IMR-90 (cell line): ENCODE measurements around the gene B3GLCT. TPM values are rescaled to one million over a fixed set of nuclear protein-coding genes. Genes with fewer than 3 reads are reported as not detected.

Experiments used
- ATAC-seq: fragments of 200-7000 bp; cut with Tn5 transposase; 2 replicates; pipeline ENCODE4 v1.9.1; 2020; ENCODE audit warnings: low read depth, mild to moderate bottlenecking, moderate library complexity
- Bru-seq: library from RNA; stranded (reverse); fragments of 400-500 nt; gene quantifications from one replicate; lab custom pipeline; 2021; lab: Mats Ljungman, UMichigan
- BruChase-seq, 2 experiments: library from RNA; stranded (reverse); fragments of 400-500 nt; gene quantifications; one replicate each; lab custom pipeline; 2021; lab: Mats Ljungman, UMichigan
- BruUV-seq: library from RNA; stranded (reverse); fragments of 400-500 nt; replicated peaks from 2 replicates; lab custom pipeline; 2021; lab: Mats Ljungman, UMichigan
- CTCF ChIA-PET: fragments of 300-600 bp; formaldehyde crosslinking; extraction: SDS; loops from one replicate; lab custom pipeline; 2021; ENCODE audit warnings: antibody characterized with exemption; lab: Yijun Ruan, JAX
- POLR2A ChIA-PET: fragments of 300-600 bp; sonication (Branson Sonifier 250); formaldehyde crosslinking; loops from one replicate; lab custom pipeline; 2022; ENCODE audit warnings: antibody characterized with exemption; ENCODE audit not compliant: unreplicated experiment; lab: Charles Lee
- DNase-seq: peaks from one replicate; pipeline ENCODE4 v3.0.0; 2013
- H2AFZ ChIP-seq: replicated peaks from 2 replicates; pipeline ENCODE3; 2013; ENCODE audit warnings: low read length, mild to moderate bottlenecking; ENCODE audit not compliant: poor library complexity
- H2AK5ac ChIP-seq: 2 replicates; pipeline ENCODE4 v1.6.1; 2013; ENCODE audit warnings: low read depth, low read length, inconsistent platforms
- H2AK9ac ChIP-seq: replicated peaks from 2 replicates; pipeline ENCODE3; 2013; ENCODE audit warnings: mild to moderate bottlenecking, low read depth, low read length, moderate library complexity; ENCODE audit not compliant: poor library complexity
- H2BK120ac ChIP-seq: 2 replicates; pipeline ENCODE4 v1.6.1; 2013; ENCODE audit warnings: low read depth, low read length, inconsistent platforms
- H2BK15ac ChIP-seq: 3 replicates; pipeline ENCODE4 v1.6.1; 2013; ENCODE audit warnings: low read depth, low read length, inconsistent platforms
- H2BK20ac ChIP-seq: 2 replicates; pipeline ENCODE4 v1.6.1; 2013; ENCODE audit warnings: low read depth, mild to moderate bottlenecking, inconsistent platforms, low read length, moderate library complexity
- H2BK5ac ChIP-seq: 2 replicates; pipeline ENCODE4 v1.6.1; 2013; ENCODE audit warnings: mild to moderate bottlenecking, low read depth, low read length, inconsistent platforms; ENCODE audit not compliant: poor library complexity, severe bottlenecking
- H3K14ac ChIP-seq: replicated peaks from 2 replicates; pipeline ENCODE4 v1.6.1; 2013; ENCODE audit warnings: low read depth, low read length, inconsistent platforms
- H3K18ac ChIP-seq: 2 replicates; pipeline ENCODE4 v1.6.1; 2013; ENCODE audit warnings: low read depth, low read length, control low read depth
- H3K23ac ChIP-seq: 2 replicates; pipeline ENCODE4 v1.6.1; 2013; ENCODE audit warnings: low read depth, low read length, inconsistent platforms
- H3K27ac ChIP-seq: 2 replicates; pipeline ENCODE4 v1.5.1; 2013; ENCODE audit warnings: mild to moderate bottlenecking, control low read depth, low read length; ENCODE audit not compliant: insufficient read depth
- H3K27me3 ChIP-seq: 2 replicates; pipeline ENCODE4 v1.6.1; 2013; ENCODE audit warnings: low read length; ENCODE audit not compliant: control insufficient read depth, insufficient read depth
- H3K36me3 ChIP-seq: 2 replicates; pipeline ENCODE4 v1.6.1; 2013; ENCODE audit warnings: low read length, mixed read lengths; ENCODE audit not compliant: control insufficient read depth, insufficient read depth
- H3K4ac ChIP-seq: 2 replicates; pipeline ENCODE4 v1.6.1; 2013; ENCODE audit warnings: low read depth, low read length, inconsistent platforms
- H3K4me1 ChIP-seq: 2 replicates; pipeline ENCODE4 v1.6.1; 2013; ENCODE audit warnings: low read length, mixed read lengths; ENCODE audit not compliant: control insufficient read depth, insufficient read depth
- H3K4me2 ChIP-seq: 2 replicates; pipeline ENCODE4 v1.6.1; 2013; ENCODE audit warnings: low read depth, mild to moderate bottlenecking, control low read depth, low read length, moderate library complexity
- H3K4me3 ChIP-seq: 2 replicates; pipeline ENCODE4 v1.5.1; 2013; ENCODE audit warnings: low read depth, mild to moderate bottlenecking, control low read depth, low read length, moderate library complexity; ENCODE audit not compliant: insufficient read depth
- H3K56ac ChIP-seq: 2 replicates; pipeline ENCODE4 v1.6.1; 2013; ENCODE audit warnings: low read length, inconsistent platforms; ENCODE audit not compliant: insufficient read depth; ENCODE audit errors: extremely low read depth
- H3K79me1 ChIP-seq, 2 experiments: 2 replicates each; pipeline ENCODE4 v1.6.1; 2013; ENCODE audit warnings: low read length in 2 of 2, inconsistent platforms in 1 of 2, low read depth in 1 of 2
- H3K9ac ChIP-seq: 2 replicates; pipeline ENCODE4 v1.6.1; 2013; ENCODE audit warnings: low read depth, low read length, control low read depth
- H3K9me1 ChIP-seq: 2 replicates; pipeline ENCODE4 v1.6.1; 2013; ENCODE audit warnings: low read length, inconsistent platforms; ENCODE audit not compliant: insufficient read depth
- H3K9me3 ChIP-seq: 2 replicates; pipeline ENCODE4 v1.6.1; 2013; ENCODE audit warnings: low read length; ENCODE audit not compliant: control insufficient read depth, insufficient read depth
- H4K20me1 ChIP-seq: 2 replicates; pipeline ENCODE4 v1.6.1; 2013; ENCODE audit warnings: low read length, inconsistent platforms; ENCODE audit not compliant: insufficient read depth
- H4K5ac ChIP-seq: 2 replicates; pipeline ENCODE4 v1.6.1; 2013; ENCODE audit warnings: mild to moderate bottlenecking, low read depth, low read length, control low read depth
- H4K8ac ChIP-seq, 2 experiments: 2 replicates each; pipeline ENCODE4 v1.6.1; 2013; ENCODE audit warnings: low read depth in 2 of 2, low read length in 2 of 2, control low read depth in 1 of 2, inconsistent platforms in 1 of 2
- H4K91ac ChIP-seq: 2 replicates; pipeline ENCODE4 v1.6.1; 2013; ENCODE audit warnings: low read depth, low read length, inconsistent platforms; ENCODE audit not compliant: insufficient read depth
- CEBPB ChIP-seq: IDR thresholded peaks from 2 replicates; pipeline ENCODE4 v1.6.1; 2012; ENCODE audit warnings: low read depth, low read length, improper control_type of control experiment
- CHD1 ChIP-seq: IDR thresholded peaks from 2 replicates; pipeline ENCODE4 v1.6.1; 2012; ENCODE audit warnings: low read depth, low read length, improper control_type of control experiment
- ELK1 ChIP-seq: fragments of 150-350 bp; IDR thresholded peaks from 2 replicates; pipeline ENCODE4 v1.6.1; 2016; ENCODE audit warnings: low read depth, mild to moderate bottlenecking, low read length, moderate library complexity, borderline replicate concordance
- FOS ChIP-seq: fragments of 150-350 bp; IDR thresholded peaks from 2 replicates; pipeline ENCODE4 v1.6.1; 2016; ENCODE audit warnings: low read depth, low read length
- MAFK ChIP-seq: IDR thresholded peaks from 2 replicates; pipeline ENCODE4 v1.6.1; 2012; ENCODE audit warnings: low read depth, low read length, improper control_type of control experiment
- MAZ ChIP-seq: IDR thresholded peaks from 2 replicates; pipeline ENCODE4 v1.6.1; 2012; ENCODE audit warnings: low read depth, mild to moderate bottlenecking, low read length, improper control_type of control experiment, moderate library complexity, borderline replicate concordance
- MXI1 ChIP-seq: IDR thresholded peaks from 2 replicates; pipeline ENCODE4 v1.6.1; 2012; ENCODE audit warnings: low read depth, mild to moderate bottlenecking, low read length, moderate library complexity, borderline replicate concordance
- NFE2L2 ChIP-seq: fragments of 150-350 bp; IDR thresholded peaks from 2 replicates; pipeline ENCODE4 v1.6.1; 2016; ENCODE audit warnings: low read depth, mild to moderate bottlenecking, low read length
- RAD21 ChIP-seq: IDR thresholded peaks from 2 replicates; pipeline ENCODE4 v1.6.1; 2012; ENCODE audit warnings: low read length, improper control_type of control experiment
- RCOR1 ChIP-seq: IDR thresholded peaks from 2 replicates; pipeline ENCODE4 v1.6.1; 2012; ENCODE audit warnings: mild to moderate bottlenecking, low read length, improper control_type of control experiment; ENCODE audit not compliant: insufficient replicate concordance
- RFX5 ChIP-seq: IDR thresholded peaks from 2 replicates; pipeline ENCODE4 v1.8.0; 2012; ENCODE audit warnings: low read depth, mild to moderate bottlenecking, low read length, moderate library complexity
- SMC3 ChIP-seq: fragments of 150-350 bp; IDR thresholded peaks from 2 replicates; pipeline ENCODE4 v1.6.1; 2016; ENCODE audit warnings: low read depth, mild to moderate bottlenecking, antibody characterized with exemption, low read length, moderate library complexity
- WGBS, 2 experiments: methylation state at CpG; one replicate each; pipeline versions ENCODE4 v1.1.5 to v1.1.7; 2013; ENCODE audit warnings: missing lambda C conversion rate in 2 of 2; ENCODE audit not compliant: insufficient read length in 1 of 2; ENCODE audit errors: extremely low coverage in 2 of 2; 5-methylcytosine and 5-hydroxymethylcytosine counted together
- dilution Hi-C: fragments of 300-500 bp; cut with HindIII; formaldehyde crosslinking; loops from one replicate; pipeline ENCODE4 v1.14.3; 2018; ENCODE audit warnings: low sequenced_read_pairs; ENCODE audit not compliant: unreplicated experiment
- in situ Hi-C: fragments of 300-500 bp; cut with MboI; formaldehyde crosslinking; loops from 3 replicates; pipeline ENCODE4 v1.14.3; 2019; ENCODE audit warnings: low sequenced_read_pairs, inconsistent platforms, mixed read lengths
- intact Hi-C: fragments of 100-400 bp; cut with micrococcal nuclease; formaldehyde crosslinking; loops from 2 replicates; pipeline ENCODE4 v1.10.0; 2022
- long read RNA-seq: library from polyadenylated mRNA; unstranded; transcript quantifications from one replicate; pipeline ENCODE4 v2.0.0, GENCODE V29; 2021; ENCODE audit not compliant: unreplicated experiment
- polyA plus RNA-seq, 3 experiments: library from polyadenylated mRNA; depleted of rRNA; stranded (reverse); fragments of >200 nt; gene quantifications; 2 replicates each; pipeline ENCODE4 v1.2.3, GENCODE V29; 2012; ENCODE audit warnings: low replicate concordance in 1 of 3
- total RNA-seq: library from RNA; depleted of rRNA; stranded (reverse); fragments of >200 nt; gene quantifications from 2 replicates; pipeline ENCODE4 v1.2.3, GENCODE V29; 2012; rRNA removed

Gene B3GLCT
- 4.5 and 5.8 TPM in 2 replicates for total RNA-seq
- 1.7 and 2.0 TPM in 2 replicates for polyA plus RNA-seq (2012; rRNA removed)
- 0.51 and 0.70 TPM in 2 replicates for polyA plus RNA-seq (2012; cell fraction: cytosol; rRNA removed)
- 0.20 and 1.0 TPM in 2 replicates for polyA plus RNA-seq (2012; cell fraction: nucleus; rRNA removed; ENCODE audit: low replicate concordance)
- percentile 43 among the genes with signal in this experiment for Bru-seq, nascent RNA
- percentile 40 among the genes with signal in this experiment for BruChase-seq, experiment 1, labeled RNA remaining after a 6-hour chase
- BruChase-seq, experiment 2, labeled RNA remaining after a 2-hour chase: percentile 41 among the genes with signal in this experiment
- long read RNA-seq, full-length matches to known transcripts: 2 of 5 reads
- long read RNA-seq, partial matches to known transcripts: 2 of 5 reads
- long read RNA-seq, other reads (novel, unspliced or antisense): 1 of 5 reads

DNA sequence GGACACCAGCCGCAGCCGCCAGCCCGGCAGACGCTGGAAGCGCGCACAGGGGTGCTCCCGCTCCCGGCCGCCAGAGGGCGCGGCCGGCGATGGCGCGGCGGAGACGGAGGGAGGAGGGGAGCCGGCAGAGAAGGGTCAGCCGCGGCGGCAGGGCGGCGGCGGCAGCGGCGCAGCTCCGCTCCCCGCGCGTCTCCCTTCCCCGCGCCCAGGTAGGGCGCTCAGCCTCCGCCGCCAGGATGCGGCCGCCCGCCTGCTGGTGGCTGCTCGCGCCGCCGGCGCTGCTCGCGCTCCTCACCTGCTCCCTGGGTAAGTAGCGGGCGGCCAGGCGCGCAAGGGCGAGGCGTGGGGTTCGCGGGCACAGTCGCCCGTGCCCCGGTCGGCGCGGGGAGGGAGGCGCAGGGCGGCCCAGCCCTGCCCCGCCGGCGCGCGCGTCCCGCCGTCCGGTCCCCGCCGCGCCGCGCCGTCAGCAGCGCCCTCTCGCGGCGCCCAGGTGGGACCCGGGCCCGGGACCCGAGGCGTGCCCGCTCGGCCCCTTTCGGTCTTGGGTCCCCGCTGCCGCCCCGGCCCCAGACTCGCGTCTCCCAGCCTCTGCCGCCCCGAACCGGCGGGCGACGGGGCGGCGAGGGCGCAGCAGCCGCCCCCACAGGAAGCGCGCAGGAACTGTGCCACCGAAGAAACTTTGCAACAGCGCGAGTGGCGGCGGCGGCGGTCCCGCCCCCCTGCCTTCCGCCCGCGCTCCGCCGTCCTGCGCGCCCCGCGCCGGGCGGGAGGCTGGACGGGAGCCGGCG lies at the start of gene B3GLCT:
Gene B3GLCT (plus strand): TSS at position 127 of the 788 bp plus-strand sequence. CDS start 110 bp downstream, at position 237.
- no TSS peak for BruUV-seq
- Histone ChIP-seq H2BK20ac (no peak within 1 kb of the TSS), H3K9me1 (peaks cover 17% of the 10 kb centered on the region), H4K20me1 (0 out of 2 replicates have a peak, but pooled peaks cover 3% of the 10 kb centered on the region), H4K8ac (peak within 1 kb of the TSS in 1 of 2 experiments; percentile 67; a peak in 1 of 4 replicates), H3K9me3 (no peaks in the 10 kb centered on the region), H4K5ac (no peak within 1 kb of the TSS), H3K56ac (0 out of 2 replicates have a peak within 1 kb of the TSS, but pooled peaks have one; percentile 32), H3K4me3 (peak within 1 kb of the TSS; percentile 93), H2BK15ac (no peak within 1 kb of the TSS), H2AK5ac (0 out of 2 replicates have a peak within 1 kb of the TSS, but pooled peaks have one; percentile 82), H2AFZ (peak within 1 kb of the TSS; percentile 96), H2BK5ac (peak within 1 kb of the TSS; percentile 84), H3K4me2 (peak within 1 kb of the TSS; percentile 89), H3K18ac (no peak within 1 kb of the TSS), H3K27ac (peak within 1 kb of the TSS; percentile 80), H3K79me1 (peaks cover 15 to 36% of the 10 kb centered on the region in 2 experiments), H3K23ac (peak within 1 kb of the TSS; percentile 80; the same call in 1 of the 2 replicates), H4K91ac (peak within 1 kb of the TSS; percentile 20; the same call in 1 of the 2 replicates), H3K14ac (peak within 1 kb of the TSS; percentile 54; the same call in 1 of the 2 replicates), H3K4me1 (peaks cover 7% of the 10 kb centered on the region), H3K4ac (peak within 1 kb of the TSS; percentile 65), H3K36me3 (no peaks in the 10 kb centered on the region), H3K27me3 (no peaks in the 10 kb centered on the region), H2BK120ac (peak within 1 kb of the TSS; percentile 71), H2AK9ac (peak within 1 kb of the TSS; percentile 88), H3K9ac (peak within 1 kb of the TSS; percentile 55)
- peak; percentile 68 for DNase-seq
- in situ Hi-C loops (no loop called here), intact Hi-C loops (loop anchor here (1.0 kb wide), 1 partner anchor 224 kb away; no protein-coding TSS in a partner anchor), dilution Hi-C loops (no loop called here)
- ATAC-seq: peak; percentile 93
- POLR2A ChIA-PET: no interaction called here
- CTCF ChIA-PET: interaction anchor here (0.6 to 1.5 kb wide), 4 partner anchors 20 to 224 kb away, joined by 3 to 4 read pairs (median 4); no protein-coding TSS in a partner anchor
- 0% methylated on average over 35 of the region's 126 CpGs; no CpG with 5 or more reads in 1 of the 2 experiments for WGBS, 2 experiments
- TF ChIP-seq CHD1 (no peak), SMC3 (peak; percentile 68), RCOR1 (peak; percentile 96), FOS (no peak), MXI1 (peak; percentile 51; the same call in 1 of the 2 replicates), RFX5 (no peak), MAZ (peak; percentile 78; the same call in 1 of the 2 replicates), CEBPB (no peak), RAD21 (peak; percentile 59), NFE2L2 (no peak), MAFK (no peak), ELK1 (no peak)
